Cardiac muscle cell (in vitro differentiated cells and primary cell): ENCODE measurements around the gene PDCL2. TPM values are rescaled to one million over a fixed set of nuclear protein-coding genes. Genes with fewer than 3 reads are reported as not detected.

Experiments
- DNase-seq, 2 donors: peaks; one replicate each; pipeline versions ENCODE4 v3.0.0 to v3.0.0-alpha.2; 2010 to 2017; ENCODE audit warnings: low read depth in 1 of 2, low spot score in 1 of 2
- H3K27ac ChIP-seq: fragments of 200-600 bp; sonication (generic); 2 replicates; pipeline ENCODE4 v1.5.1; 2016
- H3K27me3 ChIP-seq: fragments of 200-600 bp; sonication (generic); 2 replicates; pipeline ENCODE4 v1.6.0; 2016; ENCODE audit warnings: control low read depth
- H3K36me3 ChIP-seq: fragments of 200-600 bp; sonication (generic); 2 replicates; pipeline ENCODE4 v1.5.1; 2016; ENCODE audit warnings: control low read depth
- H3K4me1 ChIP-seq: fragments of 200-600 bp; sonication (generic); 2 replicates; pipeline ENCODE4 v1.8.1; 2017; ENCODE audit warnings: low read depth, mild to moderate bottlenecking, mixed run types
- H3K4me3 ChIP-seq: fragments of 200-600 bp; sonication (generic); 2 replicates; pipeline ENCODE4 v1.5.1; 2016; ENCODE audit warnings: mild to moderate bottlenecking
- H3K9me3 ChIP-seq: fragments of 200-600 bp; sonication (generic); 2 replicates; pipeline ENCODE4 v1.5.1; 2017; ENCODE audit warnings: low read depth, mild to moderate bottlenecking, control low read depth
- polyA plus RNA-seq: library from polyadenylated mRNA; unstranded; fragments of >200 nt; fragmentation: Nextera tagmentation; extraction: Ambion mirVana; gene quantifications from 2 replicates; pipeline ENCODE4 v1.2.1, GENCODE V29; 2016
- total RNA-seq: library from RNA; depleted of rRNA; stranded (reverse); fragments of >200 nt; gene quantifications from 2 replicates; pipeline ENCODE4 v1.2.3, GENCODE V29; 2016
- TF ChIP-seq, protein P1 (sequence below): IDR thresholded peaks from 2 replicates; pipeline ENCODE4 v1.5.1; 2012; ENCODE audit warnings: low read depth, mild to moderate bottlenecking, low read length

Gene PDCL2, protein sequence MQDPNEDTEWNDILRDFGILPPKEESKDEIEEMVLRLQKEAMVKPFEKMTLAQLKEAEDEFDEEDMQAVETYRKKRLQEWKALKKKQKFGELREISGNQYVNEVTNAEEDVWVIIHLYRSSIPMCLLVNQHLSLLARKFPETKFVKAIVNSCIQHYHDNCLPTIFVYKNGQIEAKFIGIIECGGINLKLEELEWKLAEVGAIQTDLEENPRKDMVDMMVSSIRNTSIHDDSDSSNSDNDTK
- not detected in 2 replicates for total RNA-seq
- not detected in 2 replicates for polyA plus RNA-seq

DNA sequence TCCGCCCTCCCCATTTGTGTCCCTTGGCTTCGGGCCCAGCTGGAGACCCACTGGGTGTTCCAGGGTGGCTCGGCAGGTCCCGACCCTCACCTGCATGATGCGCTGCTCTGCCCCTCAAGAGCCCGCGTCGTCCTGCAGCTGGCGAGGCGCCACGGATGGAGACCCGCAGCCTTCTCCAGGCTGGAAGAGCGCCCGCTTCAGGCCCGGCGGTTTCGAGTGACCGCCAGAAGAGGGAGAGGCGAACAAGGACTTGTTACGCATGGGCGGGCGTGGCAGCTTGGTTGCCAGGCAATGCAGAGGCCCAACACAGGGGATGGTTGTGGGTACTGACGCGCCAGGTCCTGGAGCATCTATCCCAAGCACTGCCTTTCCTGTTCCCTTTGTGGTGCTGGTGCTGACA is at the start of gene PDCL2:
Gene PDCL2 (minus strand): TSS at position 232 of the 400 bp plus-strand sequence. CDS start 136 bp downstream, at position 96.
- Histone ChIP-seq H3K9me3 (no peaks in the 10 kb centered on the region), H3K27ac (no peak within 1 kb of the TSS), H3K36me3 (no peaks in the 10 kb centered on the region), H3K27me3 (no peaks in the 10 kb centered on the region), H3K4me1 (no peaks in the 10 kb centered on the region), H3K4me3 (no peak within 1 kb of the TSS)
- TF ChIP-seq, protein P1, sequence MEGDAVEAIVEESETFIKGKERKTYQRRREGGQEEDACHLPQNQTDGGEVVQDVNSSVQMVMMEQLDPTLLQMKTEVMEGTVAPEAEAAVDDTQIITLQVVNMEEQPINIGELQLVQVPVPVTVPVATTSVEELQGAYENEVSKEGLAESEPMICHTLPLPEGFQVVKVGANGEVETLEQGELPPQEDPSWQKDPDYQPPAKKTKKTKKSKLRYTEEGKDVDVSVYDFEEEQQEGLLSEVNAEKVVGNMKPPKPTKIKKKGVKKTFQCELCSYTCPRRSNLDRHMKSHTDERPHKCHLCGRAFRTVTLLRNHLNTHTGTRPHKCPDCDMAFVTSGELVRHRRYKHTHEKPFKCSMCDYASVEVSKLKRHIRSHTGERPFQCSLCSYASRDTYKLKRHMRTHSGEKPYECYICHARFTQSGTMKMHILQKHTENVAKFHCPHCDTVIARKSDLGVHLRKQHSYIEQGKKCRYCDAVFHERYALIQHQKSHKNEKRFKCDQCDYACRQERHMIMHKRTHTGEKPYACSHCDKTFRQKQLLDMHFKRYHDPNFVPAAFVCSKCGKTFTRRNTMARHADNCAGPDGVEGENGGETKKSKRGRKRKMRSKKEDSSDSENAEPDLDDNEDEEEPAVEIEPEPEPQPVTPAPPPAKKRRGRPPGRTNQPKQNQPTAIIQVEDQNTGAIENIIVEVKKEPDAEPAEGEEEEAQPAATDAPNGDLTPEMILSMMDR: no peak
- DNase-seq: no peak

DNA sequence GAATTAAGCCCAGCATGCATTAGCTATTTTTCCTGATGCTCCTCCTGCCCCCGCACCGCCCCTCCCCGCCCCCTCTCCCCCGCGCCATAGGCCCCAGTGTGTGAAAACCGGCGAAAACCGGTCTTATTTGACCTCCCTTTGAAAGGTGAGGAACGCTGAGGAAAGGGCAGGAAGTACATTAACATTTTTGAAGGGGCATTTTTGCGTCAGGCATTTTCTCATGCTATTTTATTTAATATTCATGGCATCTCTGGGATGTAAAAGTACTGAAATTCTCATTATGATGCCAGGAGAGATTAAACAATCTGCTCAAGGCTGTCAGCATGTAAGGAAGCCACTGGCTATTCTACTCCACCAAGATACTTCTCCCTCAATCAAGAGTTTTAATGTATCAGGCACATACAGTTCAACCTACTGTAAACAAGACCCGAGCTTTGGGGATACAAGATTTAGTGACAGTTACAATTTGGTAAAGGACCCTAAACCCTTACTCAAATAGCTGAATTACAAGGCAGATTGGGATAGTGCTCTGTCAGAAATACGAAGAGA is 45.3 kb upstream of the PDCL2 start:
- H3K27ac ChIP-seq: no peak overlapping the region
- no peaks in the 10 kb centered on the region for H3K36me3 ChIP-seq
- H3K9me3 ChIP-seq: no peaks in the 10 kb centered on the region
- no peak overlapping the region for H3K4me3 ChIP-seq
- H3K27me3 ChIP-seq: peaks cover 37% of the 10 kb centered on the region
- DNase-seq: no peak
- TF ChIP-seq, protein P1: no peak
- no peaks in the 10 kb centered on the region for H3K4me1 ChIP-seq

DNA sequence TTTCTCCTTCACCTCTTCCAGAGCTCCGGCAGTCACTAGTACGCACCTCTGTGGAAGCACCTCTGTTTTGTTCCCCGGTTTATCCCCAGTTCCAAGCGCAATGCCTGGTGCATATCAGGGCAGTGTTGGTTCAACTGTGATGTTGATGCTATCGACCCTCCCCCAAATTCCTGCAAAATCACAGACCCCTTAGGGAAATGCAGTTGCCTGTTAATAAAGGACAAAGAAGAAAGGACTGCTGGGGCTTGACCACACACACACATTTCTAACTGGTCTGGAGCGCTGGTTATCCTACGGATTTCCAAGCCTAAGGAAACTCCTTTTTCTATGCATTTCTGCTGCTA is 44.6 kb upstream of the PDCL2 start:
- no peak for DNase-seq
- Histone ChIP-seq H3K4me3 (peak overlapping the region; percentile 42), H3K27me3 (peaks cover 37% of the 10 kb centered on the region), H3K9me3 (no peaks in the 10 kb centered on the region), H3K4me1 (no peaks in the 10 kb centered on the region), H3K36me3 (no peaks in the 10 kb centered on the region), H3K27ac (no peak overlapping the region)
- TF ChIP-seq, protein P1: no peak

DNA sequence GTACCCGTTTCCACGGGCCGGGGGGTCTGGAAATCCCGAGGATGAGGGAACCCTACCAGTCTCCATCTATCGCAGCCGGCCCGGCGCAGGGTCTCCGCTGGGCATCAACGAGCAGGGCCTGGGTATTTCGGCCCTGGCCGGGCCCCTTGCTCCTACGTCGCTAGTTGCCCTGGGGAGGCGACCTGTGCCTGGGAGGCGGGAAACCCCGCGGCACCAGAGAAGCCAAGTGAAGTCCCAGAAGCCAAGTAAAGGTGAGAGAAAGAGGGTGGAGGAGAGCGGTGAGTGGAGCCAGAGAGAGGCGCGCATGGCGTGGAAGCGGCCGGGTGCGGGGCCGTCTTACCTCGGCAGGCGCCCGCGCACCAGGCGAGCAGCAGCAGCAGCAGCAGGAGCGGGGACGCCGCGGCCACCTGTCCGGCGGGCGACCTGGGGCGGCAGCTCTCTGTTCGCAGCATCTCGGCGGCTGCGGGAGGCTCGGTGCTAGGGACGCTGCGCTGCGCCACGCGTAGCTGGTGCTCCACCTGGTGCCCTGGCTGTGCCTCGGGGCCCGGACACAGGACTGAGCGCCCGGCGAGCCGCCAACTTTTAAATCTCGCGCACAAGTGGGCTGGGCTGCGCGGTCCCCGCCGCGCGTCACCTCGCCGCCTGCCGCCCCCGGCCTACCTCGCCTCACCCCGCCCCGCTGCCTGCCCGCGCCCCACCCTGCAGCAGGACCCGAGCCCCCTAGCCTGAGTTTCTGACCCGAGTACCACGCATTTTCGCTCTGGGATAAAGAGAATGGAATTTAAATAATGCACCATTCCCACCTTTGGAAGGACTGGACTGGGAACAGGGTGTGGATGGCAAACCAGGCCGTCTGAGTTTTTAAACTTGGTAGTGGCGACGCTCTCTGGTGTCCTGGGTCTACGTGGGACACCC is 44.0 kb upstream of the PDCL2 start, which contains the start of gene NMU:
Gene NMU (minus strand): TSS at position 558 of the 915 bp plus-strand sequence. CDS start 106 bp downstream, at position 452.
- no peaks in the 10 kb centered on the region for H3K9me3 ChIP-seq
- H3K27ac ChIP-seq: no peak within 1 kb of the TSS
- no peaks in the 10 kb centered on the region for H3K4me1 ChIP-seq
- no peaks in the 10 kb centered on the region for H3K36me3 ChIP-seq
- H3K4me3 ChIP-seq: peak within 1 kb of the TSS; percentile 42
- DNase-seq: peak; percentile 8 to 70
- TF ChIP-seq, protein P1: no peak
- peaks cover 37% of the 10 kb centered on the region for H3K27me3 ChIP-seq

DNA sequence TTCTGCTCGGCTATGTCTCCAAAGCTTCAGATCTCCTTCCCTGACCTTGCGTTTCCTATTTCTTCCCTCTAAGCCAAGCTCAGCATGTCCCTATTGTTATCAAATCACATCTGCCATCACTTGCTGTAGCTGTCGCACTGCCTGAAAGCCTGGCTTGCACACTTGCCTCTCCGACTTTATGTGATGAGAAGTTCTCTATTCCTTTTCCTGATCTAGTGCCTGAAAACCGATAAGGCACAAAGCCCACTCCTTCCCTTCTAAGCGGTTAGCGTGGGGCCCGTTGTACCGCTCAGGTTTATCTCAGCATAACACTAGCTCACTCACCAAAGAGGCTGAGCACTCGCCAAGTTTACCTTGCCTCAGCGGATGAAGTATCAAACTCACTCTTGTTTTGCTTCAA is 43.2 kb upstream of the PDCL2 start:
- H3K9me3 ChIP-seq: no peaks in the 10 kb centered on the region
- no peaks in the 10 kb centered on the region for H3K4me1 ChIP-seq
- DNase-seq: peak in 1 of 2 donors; percentile 12
- H3K27ac ChIP-seq: no peak overlapping the region
- TF ChIP-seq, protein P1: no peak
- peaks cover 37% of the 10 kb centered on the region for H3K27me3 ChIP-seq
- no peaks in the 10 kb centered on the region for H3K36me3 ChIP-seq
- peak overlapping the region; percentile 42 for H3K4me3 ChIP-seq
